ENCODE measurements around the gene FBXL16.

DNA sequence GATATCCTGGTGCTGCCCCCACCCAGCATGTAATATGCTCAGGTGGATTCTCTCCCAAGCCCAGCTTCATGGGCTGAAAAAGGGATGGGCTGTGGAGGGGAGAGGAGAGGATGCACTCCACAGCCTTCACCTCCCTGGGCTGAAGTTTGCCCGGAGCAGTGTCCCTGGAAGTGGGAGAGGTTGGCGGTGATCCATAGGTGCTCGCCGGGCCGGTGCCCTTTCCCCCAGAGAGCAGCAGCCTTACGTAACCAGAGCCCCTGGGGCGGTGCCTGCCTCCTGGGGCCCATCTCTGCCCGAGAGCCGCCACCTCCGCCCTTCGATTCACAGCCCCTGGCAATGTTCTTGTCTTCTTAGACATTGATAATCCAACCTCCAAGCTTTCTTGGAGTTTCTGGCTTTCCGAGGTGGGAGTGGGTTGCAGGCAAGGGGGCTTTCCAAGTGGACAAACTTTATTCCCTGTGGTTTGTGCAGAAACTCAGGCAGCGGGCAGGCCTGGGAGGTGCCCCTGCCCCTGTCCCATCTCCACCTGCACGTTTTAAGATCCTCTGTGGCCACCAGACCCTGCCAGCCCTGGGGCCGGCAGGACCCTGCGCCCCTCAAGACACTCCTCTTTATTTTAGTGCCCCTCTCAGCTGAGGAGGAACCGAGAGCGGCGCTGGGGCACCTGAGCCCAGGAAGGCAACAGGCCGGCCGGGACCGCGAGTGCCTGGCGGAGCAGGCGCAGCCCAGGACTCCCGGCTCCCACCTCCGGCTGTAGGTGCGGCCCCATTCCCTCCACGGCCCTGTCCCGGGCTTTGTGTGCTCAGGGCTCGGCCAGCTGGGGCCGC, 59.5 kb downstream of the FBXL16 start:
- no peak for TF ChIP-seq TAF1 (IDR thresholded peaks at IDR 0.05; ENCODE audit: low read depth, low read length)
- no peak for TF ChIP-seq POLR2A (IDR thresholded peaks at IDR 0.05; ENCODE audit: low read depth, low read length)
